ENCODE data around the gene FAM200B. TPM values are rescaled to one million over a fixed set of nuclear protein-coding genes. Genes with fewer than 3 reads are reported as not detected.
A peak's percentile ranks its signal among the peaks of the same experiment; 100 is the strongest.

The FAM200B gene
- total RNA-seq, 1 donor from 2014 or later, result 42.2 TPM

- DNase-seq, result no peak
Measured at GRCh38 chr4:15668566-15669435, 12.8 kb upstream of the FAM200B start.

GRCh38 chr4:15670576-15670975 lies 11.1 kb upstream of the FAM200B start:
- DNase-seq, result no peak

- DNase-seq, result no peak
Measured at GRCh38 chr4:15672101-15672500, 9.5 kb upstream of the FAM200B start.

- DNase-seq, result no peak
Measured at GRCh38 chr4:15673337-15673736, 8.3 kb upstream of the FAM200B start.

- DNase-seq, result no peak
Measured at GRCh38 chr4:15674046-15674445, 7.6 kb upstream of the FAM200B start.

GRCh38 chr4:15674926-15675325 lies 6.7 kb upstream of the FAM200B start:
- DNase-seq, result no peak

- no peak for DNase-seq
Measured at GRCh38 chr4:15675356-15675755, 6.3 kb upstream of the FAM200B start.

GRCh38 chr4:15676039-15676438 lies 5.6 kb upstream of the FAM200B start:
- no peak for DNase-seq

GRCh38 chr4:15676899-15677298 lies 4.7 kb upstream of the FAM200B start:
- no peak for DNase-seq

GRCh38 chr4:15677507-15677988 lies 4.1 kb upstream of the FAM200B start:
- no peak for DNase-seq

GRCh38 chr4:15681067-15681371 lies 608 bp upstream of the FAM200B start:
- DNase-seq, result no peak

GRCh38 chr4:15682242-15683142 lies 865 bp downstream of the FAM200B start:
- DNase-seq, result peak; percentile 21

- no peak for DNase-seq
Measured at GRCh38 chr4:15683143-15683495, 1.5 kb downstream of the FAM200B start.

- DNase-seq, result no peak
Measured at GRCh38 chr4:15684498-15684897, 2.9 kb downstream of the FAM200B start.

- DNase-seq, result no peak
Measured at GRCh38 chr4:15688051-15688450, 6.4 kb downstream of the FAM200B start.

- DNase-seq, result no peak
Measured at GRCh38 chr4:15689540-15689939, 7.9 kb downstream of the FAM200B start.

GRCh38 chr4:15690020-15690809 lies 8.6 kb downstream of the FAM200B start:
- peak; percentile 54 for DNase-seq

- DNase-seq, result peak; percentile 31
Measured at GRCh38 chr4:15691346-15692135, 9.9 kb downstream of the FAM200B start.

- DNase-seq, result no peak
Measured at GRCh38 chr4:15692602-15693001, 11.0 kb downstream of the FAM200B start.

GRCh38 chr4:15694431-15694830 lies 12.8 kb downstream of the FAM200B start:
- DNase-seq, result peak; percentile 26

GRCh38 chr4:15695240-15695699 lies 13.6 kb downstream of the FAM200B start:
- DNase-seq, result no peak

GRCh38 chr4:15695729-15696128 lies 14.1 kb downstream of the FAM200B start:
- DNase-seq, result no peak
